Stimulated activated CD4-positive, alpha-beta T cell treated with anti-CD3 and anti-CD28 coated beads, Interleukin-15, amount 100 ng/mL, for 24 hours (primary cell): ENCODE measurements around the gene CCL27.

ENCODE experiments used
- DNase-seq: peaks from one replicate; pipeline ENCODE4 v3.0.0-alpha.2; 2020

Gene CCL27

DNA sequence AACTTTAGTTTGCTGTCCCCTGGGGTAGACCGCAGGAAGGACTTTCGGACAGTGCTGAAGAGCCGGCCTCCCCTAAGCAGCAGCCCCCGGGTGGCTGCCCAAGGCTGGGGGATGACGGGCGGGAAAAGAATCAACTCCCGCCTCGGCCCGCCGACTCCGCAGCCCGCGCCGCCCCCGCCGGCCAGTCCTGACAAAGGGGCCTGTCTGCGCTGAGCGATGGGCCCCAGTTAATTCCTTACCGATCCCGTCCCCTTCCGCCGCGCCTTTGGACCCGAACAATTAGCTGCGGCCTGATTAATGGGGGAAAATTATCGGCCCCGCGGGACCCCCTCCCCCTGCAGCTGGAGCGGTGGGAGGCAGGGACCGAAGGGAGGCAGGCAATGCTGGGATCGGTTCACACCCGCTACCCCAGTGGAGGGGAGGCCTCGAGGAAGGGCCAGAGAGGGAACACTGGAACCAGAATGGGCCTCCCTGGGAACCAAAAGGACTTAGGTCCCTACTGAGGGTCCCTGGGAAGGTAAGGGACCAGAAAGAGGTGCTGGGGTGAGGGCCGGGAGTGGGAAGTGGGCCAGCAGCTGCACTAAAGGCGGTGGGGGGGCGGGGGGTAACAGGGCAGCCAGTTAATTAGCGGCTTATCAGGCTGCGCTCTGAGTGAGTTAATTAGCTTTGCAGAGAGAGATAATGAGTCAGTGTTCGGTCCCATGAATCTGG is 37.8 kb downstream of the CCL27 start:
- DNase-seq = no peak

DNA sequence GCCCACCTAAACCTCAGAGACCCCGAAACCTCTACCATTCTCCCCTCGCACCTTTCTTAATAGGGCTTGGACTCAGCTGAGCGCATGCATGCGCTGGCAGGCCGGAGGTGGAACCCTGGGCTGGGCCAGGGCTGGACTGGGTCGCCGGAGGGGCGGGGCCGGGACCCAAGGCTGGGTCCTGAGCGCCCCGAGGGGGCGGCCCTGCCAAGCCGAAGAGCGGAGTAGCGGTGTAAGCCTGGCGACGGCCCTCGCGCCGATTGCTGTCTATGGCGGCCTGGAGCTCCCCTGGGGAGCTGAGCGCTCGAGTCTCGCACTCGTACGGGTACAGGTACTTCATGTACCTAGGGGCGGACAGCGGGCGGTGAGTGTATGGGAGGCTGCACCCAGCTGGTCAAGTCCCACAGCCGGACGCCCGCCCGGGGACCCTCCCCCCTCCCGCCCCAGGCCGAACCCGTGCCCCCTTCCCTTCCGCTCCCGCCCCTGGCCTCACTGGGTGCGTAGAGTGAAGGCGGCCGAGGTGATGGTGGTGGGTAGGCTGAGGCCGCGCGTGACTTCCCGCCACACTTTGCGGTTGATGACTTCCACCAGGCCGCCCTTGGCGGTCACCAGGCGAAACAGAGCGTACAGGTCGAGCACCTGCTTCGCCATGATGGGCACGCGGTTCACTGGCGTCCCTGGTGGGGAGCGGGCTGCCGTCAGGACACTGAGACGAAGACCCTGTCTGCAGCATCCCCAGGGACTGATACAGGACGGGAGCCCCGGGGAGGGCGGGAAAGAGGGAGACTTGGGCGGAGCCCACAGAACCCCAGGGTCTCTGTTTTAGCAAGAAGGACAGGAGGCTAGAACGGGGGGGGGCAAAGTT is 38.9 kb downstream of the CCL27 start:
- DNase-seq = peak; percentile 29

DNA sequence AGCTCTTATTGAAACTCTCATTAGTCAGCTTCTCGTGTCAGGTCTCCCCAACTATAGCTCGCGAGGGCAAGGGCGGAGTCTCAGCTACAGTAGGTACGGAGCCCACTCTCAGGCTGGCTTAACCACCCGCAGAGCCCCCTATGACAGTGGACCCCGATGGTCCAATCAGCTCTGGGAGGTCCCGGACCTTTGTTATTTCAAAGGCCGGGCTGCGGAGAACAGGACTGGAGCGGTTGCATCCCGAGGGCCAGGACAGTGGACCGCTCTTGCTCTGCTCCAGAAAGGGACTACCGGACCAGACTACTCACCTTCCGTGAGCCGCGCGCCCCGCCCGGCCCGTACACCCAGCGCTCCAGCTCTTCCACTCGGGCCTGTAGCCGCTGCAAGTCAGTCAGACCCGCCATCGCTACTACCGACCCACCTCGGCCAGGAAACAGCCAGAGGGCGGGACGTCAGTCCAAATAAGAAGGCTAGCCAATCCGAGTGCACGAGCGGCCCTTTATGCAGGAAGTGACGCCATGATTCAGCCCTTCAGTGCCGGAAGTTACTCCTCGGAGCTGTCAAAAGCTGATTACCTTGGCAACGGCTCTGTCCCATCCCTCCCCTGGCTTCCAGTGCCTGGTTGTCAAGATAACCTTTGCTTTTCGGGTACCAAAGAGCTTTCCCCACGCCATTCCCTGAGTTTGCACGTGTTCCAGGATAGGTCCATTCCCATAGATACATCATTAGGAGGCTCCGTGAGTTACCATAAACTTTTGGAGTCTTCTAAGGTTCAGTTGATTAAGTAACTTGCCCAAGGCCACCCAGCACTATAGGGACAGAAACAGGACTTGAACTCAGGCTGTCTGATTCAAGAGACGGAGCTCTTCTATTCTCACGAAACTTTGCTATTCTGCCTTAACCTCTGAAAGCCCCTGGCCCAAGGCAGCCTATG is 42.1 kb downstream of the CCL27 start, which contains the start of gene DCTN3:
Gene DCTN3, minus strand, starts transcription at position 435 of the 934 bp plus-strand sequence. Its CDS starts 31 bp downstream, at position 404.
- DNase-seq = peak; percentile 94

DNA sequence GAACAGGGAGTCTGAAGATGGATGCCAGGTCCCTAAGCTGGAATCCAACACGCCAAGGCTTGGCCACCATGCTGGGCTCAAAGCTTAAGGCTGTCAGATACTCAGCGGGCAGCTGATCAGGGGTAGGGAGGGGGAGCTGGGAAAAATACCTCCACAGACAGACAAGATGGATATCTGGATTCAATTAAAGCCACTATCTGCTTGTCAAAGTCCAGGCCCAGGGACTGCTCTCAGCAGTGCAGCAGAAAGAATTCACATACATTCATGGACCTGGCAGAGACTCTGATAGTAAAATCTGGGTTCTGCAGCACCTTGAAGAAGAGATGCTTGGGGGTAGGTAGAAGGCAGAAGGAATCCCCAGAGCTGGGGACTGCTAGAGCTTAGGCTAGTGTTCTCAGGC is 47.3 kb downstream of the CCL27 start:
- DNase-seq = no peak

DNA sequence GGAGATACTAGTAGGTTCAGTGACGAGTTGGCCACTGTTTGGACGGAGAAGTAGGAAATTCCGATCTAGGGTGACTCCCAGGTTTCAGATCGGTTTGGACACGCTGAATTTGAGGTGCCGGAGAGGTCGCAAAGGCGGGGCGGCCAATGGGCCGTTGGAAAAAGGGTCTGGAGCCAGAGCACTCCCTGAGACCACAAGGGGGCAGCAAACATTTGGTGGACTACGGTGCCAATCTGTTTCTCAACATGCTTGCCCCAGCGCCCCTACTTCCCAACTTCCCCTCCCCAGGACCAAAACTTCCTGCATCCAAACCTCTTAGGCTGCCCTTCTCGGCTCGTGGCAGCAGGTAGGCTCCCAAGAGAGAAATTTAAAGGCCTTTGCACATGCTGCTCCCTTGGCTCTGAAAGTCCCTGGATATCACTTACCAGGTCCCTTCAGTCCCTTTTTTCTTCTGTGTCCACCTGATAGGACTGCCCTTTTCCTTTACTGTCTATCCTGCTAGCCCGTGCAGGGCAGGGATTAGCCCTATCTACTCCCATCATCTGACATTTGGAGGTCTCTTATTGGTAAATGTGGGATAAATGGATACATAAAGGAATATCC is 49.6 kb downstream of the CCL27 start:
- DNase-seq = peak; percentile 82
